ENCODE data around the gene PXDC1.
"Not testable (repeated sequence)": the region's sequence is repeated elsewhere in the genome, so short reads cannot be mapped to it uniquely, and the experiment has no call there.

PXDC1 gene

DNA sequence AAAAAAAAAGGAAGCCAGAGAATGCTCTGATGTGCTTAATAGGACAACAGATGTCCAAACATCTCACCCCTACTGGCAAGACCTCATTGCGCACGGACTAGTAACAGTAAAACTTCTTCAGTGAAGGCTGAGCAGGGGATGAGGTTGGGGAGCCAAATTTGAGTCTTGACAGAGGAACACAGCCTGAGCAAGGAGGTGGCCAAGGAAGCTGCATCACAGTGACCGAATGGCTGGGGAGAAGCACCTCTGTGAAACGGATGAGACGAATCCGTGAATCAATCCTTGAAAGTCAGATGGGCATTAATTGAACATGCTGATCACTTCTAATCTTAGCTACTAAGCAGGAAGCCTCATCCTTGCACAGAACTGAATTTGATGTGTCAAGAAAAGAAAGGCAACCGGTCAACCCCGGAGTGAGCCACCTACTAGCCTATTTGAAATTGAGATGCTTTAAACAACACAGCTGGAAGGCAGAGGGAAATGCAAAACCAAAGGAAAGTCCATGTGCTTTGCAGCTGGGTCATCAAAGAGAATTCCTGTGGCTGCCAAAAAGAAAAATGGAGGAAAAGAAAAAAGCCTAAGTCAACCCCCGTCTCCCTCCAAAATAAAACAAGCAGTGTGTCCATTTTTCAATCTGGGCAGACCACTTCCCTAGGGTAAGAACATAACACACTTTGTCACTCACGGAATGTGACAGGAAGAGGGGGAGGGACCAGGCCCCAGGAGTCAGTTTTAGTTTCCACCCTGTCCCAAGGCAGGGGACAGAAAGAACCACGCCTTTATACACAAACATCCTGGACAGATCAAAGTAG is 29.5 kb downstream of the PXDC1 start:
- no peak overlapping the region for H3K9ac ChIP-seq (ENCODE audit: low read depth, low read length, poor library complexity)
- peaks cover 0 to 58% of the 10 kb centered on the region in 2 donors for H3K36me3 ChIP-seq (replicated peaks in 1 of 2; ENCODE audit: control insufficient read depth in 2 of 2, insufficient read depth in 2 of 2, low read length in 2 of 2)
- no peak overlapping the region for H3K4ac ChIP-seq (ENCODE audit: low read length)
- no peak overlapping the region for H2AK5ac ChIP-seq (ENCODE audit: low read depth, low read length)
- no peak overlapping the region for H3K4me2 ChIP-seq (ENCODE audit: insufficient read depth, low read length, poor library complexity, severe bottlenecking)
- no peak overlapping the region for H4K91ac ChIP-seq (ENCODE audit: low read depth, low read length, poor library complexity)
- H2BK5ac ChIP-seq (ENCODE audit: low read length): no peak overlapping the region
- no peak overlapping the region for H3K23ac ChIP-seq (ENCODE audit: low read depth, low read length, poor library complexity)
- no peak overlapping the region for H2AFZ ChIP-seq (ENCODE audit: low read length)
- H3K4me3 ChIP-seq (ENCODE audit: low read length in 2 of 2): no peak overlapping the region
- no peak overlapping the region for H3K18ac ChIP-seq (ENCODE audit: low read length)
- no peak overlapping the region for H4K8ac ChIP-seq (ENCODE audit: low read depth, low read length)
- H3K14ac ChIP-seq (ENCODE audit: low read length): no peak overlapping the region
- H2BK15ac ChIP-seq (ENCODE audit: low read length): no peak overlapping the region
- no peaks in the 10 kb centered on the region for H3K79me1 ChIP-seq (ENCODE audit: low read depth, low read length)
- H2BK12ac ChIP-seq (ENCODE audit: low read length): no peak overlapping the region
- no peak for DNase-seq (ENCODE audit: low spot score)
- H2BK120ac ChIP-seq (ENCODE audit: low read depth, low read length): no peak overlapping the region
- no peaks in the 10 kb centered on the region for H3K27me3 ChIP-seq (ENCODE audit: control insufficient read depth in 3 of 3, insufficient read depth in 3 of 3, low read depth in 1 of 3, low read length in 3 of 3)
- peaks cover 0 to 8% of the 10 kb centered on the region in 2 donors for H3K9me3 ChIP-seq (replicated peaks in 1 of 2; ENCODE audit: control insufficient read depth in 2 of 2, insufficient read depth in 1 of 2, low read depth in 1 of 2, low read length in 2 of 2)
- no CpG with 5 or more reads among the region's 11 CpGs for WGBS, 2 donors (ENCODE audit: extremely low coverage in 2 of 2, insufficient read length in 2 of 2, insufficient replicate concordance in 1 of 2)
- H3K27ac ChIP-seq (replicated peaks; ENCODE audit: low read length): no peak overlapping the region
- H3K4me1 ChIP-seq (ENCODE audit: control insufficient read depth in 2 of 2, insufficient read depth in 1 of 2, low read depth in 1 of 2, low read length in 2 of 2): peaks cover 6 to 17% of the 10 kb centered on the region in 2 donors

DNA sequence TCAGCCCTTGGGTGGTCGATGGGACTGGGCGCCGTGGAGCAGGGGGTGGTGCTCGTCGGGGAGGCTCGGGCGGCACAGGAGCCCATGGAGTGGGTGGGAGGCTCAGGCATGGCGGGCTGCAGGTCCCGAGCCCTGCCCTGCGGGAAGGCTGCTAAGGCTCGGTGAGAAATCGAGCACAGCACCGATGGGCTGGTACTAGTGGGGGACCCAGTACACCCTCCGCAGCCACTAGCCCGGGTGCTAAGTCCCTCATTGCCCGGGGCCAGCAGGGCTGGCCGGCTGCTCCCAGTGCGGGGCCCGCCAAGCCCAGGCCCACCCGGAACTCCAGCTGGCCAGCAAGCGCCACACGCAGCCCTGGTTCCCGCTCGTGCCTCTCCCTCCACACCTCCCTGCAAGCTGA is 30.7 kb downstream of the PXDC1 start:
- H3K27me3 ChIP-seq (ENCODE audit: control insufficient read depth in 3 of 3, insufficient read depth in 3 of 3, low read depth in 1 of 3, low read length in 3 of 3); H3K9ac ChIP-seq (ENCODE audit: low read depth, low read length, poor library complexity); H2AK5ac ChIP-seq (ENCODE audit: low read depth, low read length); H4K8ac ChIP-seq (ENCODE audit: low read depth, low read length); H3K4me3 ChIP-seq (ENCODE audit: low read length in 2 of 2); H3K4ac ChIP-seq (ENCODE audit: low read length); H4K91ac ChIP-seq (ENCODE audit: low read depth, low read length, poor library complexity); H2BK120ac ChIP-seq (ENCODE audit: low read depth, low read length); H2BK12ac ChIP-seq (ENCODE audit: low read length); H3K27ac ChIP-seq (replicated peaks; ENCODE audit: low read length); H2AFZ ChIP-seq (ENCODE audit: low read length); H3K79me1 ChIP-seq (ENCODE audit: low read depth, low read length); H3K9me3 ChIP-seq (replicated peaks in 1 of 2; ENCODE audit: control insufficient read depth in 2 of 2, insufficient read depth in 1 of 2, low read depth in 1 of 2, low read length in 2 of 2); H3K23ac ChIP-seq (ENCODE audit: low read depth, low read length, poor library complexity); H2BK15ac ChIP-seq (ENCODE audit: low read length); H2BK5ac ChIP-seq (ENCODE audit: low read length); H3K14ac ChIP-seq (ENCODE audit: low read length); DNase-seq (ENCODE audit: low spot score); H3K18ac ChIP-seq (ENCODE audit: low read length); H3K4me2 ChIP-seq (ENCODE audit: insufficient read depth, low read length, poor library complexity, severe bottlenecking): not testable (repeated sequence)
- no CpG with 5 or more reads among the region's 24 CpGs for WGBS, 2 donors (ENCODE audit: extremely low coverage in 2 of 2, insufficient read length in 2 of 2, insufficient replicate concordance in 1 of 2)
- Histone ChIP-seq H3K4me1 (ENCODE audit: control insufficient read depth in 2 of 2, insufficient read depth in 1 of 2, low read depth in 1 of 2, low read length in 2 of 2) (peaks cover 6 to 12% of the 10 kb centered on the region in 2 donors), H3K36me3 (replicated peaks in 1 of 2; ENCODE audit: control insufficient read depth in 2 of 2, insufficient read depth in 2 of 2, low read length in 2 of 2) (peaks cover 0 to 45% of the 10 kb centered on the region in 2 donors)

DNA sequence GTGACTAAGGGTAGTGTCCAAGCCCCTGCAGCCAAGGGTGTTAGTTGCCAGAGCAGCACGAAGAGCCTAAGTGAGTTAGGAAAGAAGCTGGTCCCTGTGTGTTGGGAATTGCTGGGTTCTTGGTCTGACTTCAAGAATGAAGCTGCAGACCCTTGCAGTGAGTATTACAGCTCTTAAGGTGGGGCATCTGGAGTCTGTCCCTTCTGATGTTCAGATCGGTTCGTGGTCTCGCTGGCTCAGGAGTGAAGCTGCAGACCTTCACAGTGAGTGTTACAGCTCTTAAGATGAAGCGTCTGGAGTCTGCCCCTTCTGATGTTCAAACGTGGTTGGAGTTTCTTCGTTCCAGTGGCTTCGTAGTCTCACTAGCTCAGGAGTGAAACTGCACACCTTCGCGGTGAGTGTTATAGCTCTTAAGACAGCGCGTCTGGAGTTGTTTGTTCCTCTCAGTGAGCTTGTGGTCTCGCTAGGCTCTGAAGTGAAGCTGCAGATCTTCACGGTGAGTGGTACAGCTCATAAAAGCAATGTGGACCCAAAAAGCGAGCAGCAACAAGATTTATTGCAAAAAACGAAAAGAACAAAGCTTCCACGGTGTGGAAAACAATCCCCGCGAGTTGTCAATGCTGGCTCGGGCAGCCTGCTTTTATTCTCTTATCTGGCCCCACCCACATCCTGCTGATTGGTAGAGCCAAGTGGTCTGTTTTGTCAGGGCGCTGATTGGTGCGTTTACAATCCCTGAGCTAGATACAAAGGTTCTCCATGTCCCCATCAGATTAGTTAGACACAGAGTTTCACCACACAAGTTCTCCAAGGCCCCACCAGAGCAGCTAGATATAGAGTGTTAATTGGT is 31.8 kb downstream of the PXDC1 start:
- Histone ChIP-seq H3K4me3 (ENCODE audit: low read length in 2 of 2) (no peak overlapping the region), H2BK5ac (ENCODE audit: low read length) (no peak overlapping the region), H4K8ac (ENCODE audit: low read depth, low read length) (no peak overlapping the region), H2AK5ac (ENCODE audit: low read depth, low read length) (no peak overlapping the region), H3K9me3 (replicated peaks in 1 of 2; ENCODE audit: control insufficient read depth in 2 of 2, insufficient read depth in 1 of 2, low read depth in 1 of 2, low read length in 2 of 2) (peaks cover 0 to 8% of the 10 kb centered on the region in 2 donors), H4K91ac (ENCODE audit: low read depth, low read length, poor library complexity) (no peak overlapping the region), H3K27ac (replicated peaks; ENCODE audit: low read length) (no peak overlapping the region), H3K27me3 (ENCODE audit: control insufficient read depth in 3 of 3, insufficient read depth in 3 of 3, low read depth in 1 of 3, low read length in 3 of 3) (no peaks in the 10 kb centered on the region), H3K23ac (ENCODE audit: low read depth, low read length, poor library complexity) (no peak overlapping the region), H2BK12ac (ENCODE audit: low read length) (no peak overlapping the region), H3K14ac (ENCODE audit: low read length) (no peak overlapping the region), H3K79me1 (ENCODE audit: low read depth, low read length) (no peaks in the 10 kb centered on the region), H3K4me1 (ENCODE audit: control insufficient read depth in 2 of 2, insufficient read depth in 1 of 2, low read depth in 1 of 2, low read length in 2 of 2) (peaks cover 6 to 7% of the 10 kb centered on the region in 2 donors), H3K18ac (ENCODE audit: low read length) (no peak overlapping the region), H2BK120ac (ENCODE audit: low read depth, low read length) (no peak overlapping the region), H2AFZ (ENCODE audit: low read length) (no peak overlapping the region), H3K4me2 (ENCODE audit: insufficient read depth, low read length, poor library complexity, severe bottlenecking) (no peak overlapping the region), H3K36me3 (replicated peaks in 1 of 2; ENCODE audit: control insufficient read depth in 2 of 2, insufficient read depth in 2 of 2, low read length in 2 of 2) (peaks cover 0 to 34% of the 10 kb centered on the region in 2 donors), H3K4ac (ENCODE audit: low read length) (no peak overlapping the region), H3K9ac (ENCODE audit: low read depth, low read length, poor library complexity) (no peak overlapping the region), H2BK15ac (ENCODE audit: low read length) (no peak overlapping the region)
- no CpG with 5 or more reads among the region's 22 CpGs for WGBS, 2 donors (ENCODE audit: extremely low coverage in 2 of 2, insufficient read length in 2 of 2, insufficient replicate concordance in 1 of 2)
- DNase-seq (ENCODE audit: low spot score): no peak

DNA sequence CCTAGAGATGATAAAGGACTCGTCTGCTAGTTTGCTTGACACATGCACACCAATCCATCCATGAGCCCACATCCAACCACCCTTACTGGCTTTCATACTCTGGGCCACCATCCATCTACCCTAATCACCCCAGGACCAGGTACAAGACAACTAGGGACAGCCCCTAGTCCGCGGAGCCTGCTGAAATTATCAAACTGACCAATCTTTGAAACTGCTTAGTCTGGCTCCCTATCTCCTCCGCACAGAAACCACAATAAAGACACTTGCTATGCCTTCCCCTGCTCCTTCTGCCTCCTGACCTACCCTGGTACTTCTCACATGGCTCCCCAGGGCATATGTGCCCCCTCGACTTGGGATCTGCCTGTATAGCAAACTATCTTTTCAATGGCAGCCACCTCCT is 33.1 kb downstream of the PXDC1 start:
- no peak overlapping the region for H3K9ac ChIP-seq (ENCODE audit: low read depth, low read length, poor library complexity)
- H3K36me3 ChIP-seq (replicated peaks in 1 of 2; ENCODE audit: control insufficient read depth in 2 of 2, insufficient read depth in 2 of 2, low read length in 2 of 2): peaks cover 0 to 22% of the 10 kb centered on the region in 2 donors
- H2BK5ac ChIP-seq (ENCODE audit: low read length): no peak overlapping the region
- H3K4ac ChIP-seq (ENCODE audit: low read length): no peak overlapping the region
- H2BK12ac ChIP-seq (ENCODE audit: low read length): no peak overlapping the region
- H3K27me3 ChIP-seq (ENCODE audit: control insufficient read depth in 3 of 3, insufficient read depth in 3 of 3, low read depth in 1 of 3, low read length in 3 of 3): no peaks in the 10 kb centered on the region
- H3K14ac ChIP-seq (ENCODE audit: low read length): no peak overlapping the region
- peaks cover 6 to 7% of the 10 kb centered on the region in 2 donors for H3K4me1 ChIP-seq (ENCODE audit: control insufficient read depth in 2 of 2, insufficient read depth in 1 of 2, low read depth in 1 of 2, low read length in 2 of 2)
- H3K4me3 ChIP-seq (ENCODE audit: low read length in 2 of 2): no peak overlapping the region
- no peak overlapping the region for H2AFZ ChIP-seq (ENCODE audit: low read length)
- H4K8ac ChIP-seq (ENCODE audit: low read depth, low read length): no peak overlapping the region
- peaks cover 0 to 8% of the 10 kb centered on the region in 2 donors for H3K9me3 ChIP-seq (replicated peaks in 1 of 2; ENCODE audit: control insufficient read depth in 2 of 2, insufficient read depth in 1 of 2, low read depth in 1 of 2, low read length in 2 of 2)
- no peak overlapping the region for H3K4me2 ChIP-seq (ENCODE audit: insufficient read depth, low read length, poor library complexity, severe bottlenecking)
- no peak overlapping the region for H2AK5ac ChIP-seq (ENCODE audit: low read depth, low read length)
- DNase-seq (ENCODE audit: low spot score): no peak
- H4K91ac ChIP-seq (ENCODE audit: low read depth, low read length, poor library complexity): no peak overlapping the region
- H2BK15ac ChIP-seq (ENCODE audit: low read length): no peak overlapping the region
- H2BK120ac ChIP-seq (ENCODE audit: low read depth, low read length): no peak overlapping the region
- no peak overlapping the region for H3K23ac ChIP-seq (ENCODE audit: low read depth, low read length, poor library complexity)
- whole genome bisulfite sequencing, 2 donors (ENCODE audit: extremely low coverage in 2 of 2, insufficient read length in 2 of 2, insufficient replicate concordance in 1 of 2): no CpG with 5 or more reads among the region's 5 CpGs
- H3K79me1 ChIP-seq (ENCODE audit: low read depth, low read length): no peaks in the 10 kb centered on the region
- no peak overlapping the region for H3K18ac ChIP-seq (ENCODE audit: low read length)
- H3K27ac ChIP-seq (replicated peaks; ENCODE audit: low read length): no peak overlapping the region
